ENCODE results near the gene RRH. TPM values are rescaled to one million over a fixed set of nuclear protein-coding genes. Genes with fewer than 3 reads are reported as not detected.
"Not testable (repeated sequence)": the region's sequence is repeated elsewhere in the genome, so short reads cannot be mapped to it uniquely, and the experiment has no call there.

RRH gene, protein sequence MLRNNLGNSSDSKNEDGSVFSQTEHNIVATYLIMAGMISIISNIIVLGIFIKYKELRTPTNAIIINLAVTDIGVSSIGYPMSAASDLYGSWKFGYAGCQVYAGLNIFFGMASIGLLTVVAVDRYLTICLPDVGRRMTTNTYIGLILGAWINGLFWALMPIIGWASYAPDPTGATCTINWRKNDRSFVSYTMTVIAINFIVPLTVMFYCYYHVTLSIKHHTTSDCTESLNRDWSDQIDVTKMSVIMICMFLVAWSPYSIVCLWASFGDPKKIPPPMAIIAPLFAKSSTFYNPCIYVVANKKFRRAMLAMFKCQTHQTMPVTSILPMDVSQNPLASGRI
- total RNA-seq (0.16 TPM), polyA plus RNA-seq (not detected)

DNA sequence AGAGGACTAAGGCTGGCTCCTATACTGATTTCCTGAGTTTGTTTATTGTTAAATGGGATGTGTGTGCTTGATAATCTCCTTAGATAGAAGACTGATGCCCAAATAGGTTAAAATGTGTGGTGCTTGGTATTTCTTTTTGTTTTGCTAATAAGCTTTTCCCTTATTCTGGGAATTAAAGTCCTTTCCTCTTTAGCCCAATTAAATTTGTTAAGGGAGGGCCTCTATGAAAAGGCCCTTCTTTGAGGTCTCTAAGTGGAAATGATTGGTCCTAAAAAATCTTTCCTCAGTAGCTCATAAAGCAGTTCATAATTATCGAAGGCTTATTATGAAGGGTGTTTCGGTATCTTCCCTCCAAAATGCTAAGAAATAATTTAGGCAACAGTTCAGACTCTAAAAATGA is at the start of gene RRH:
Gene RRH, plus strand, starts transcription at position 301 of the 400 bp plus-strand sequence. Its CDS starts 56 bp downstream, at position 357.
- Histone ChIP-seq H3K4me1 (ENCODE audit: insufficient read depth) (no peaks in the 10 kb centered on the region), H3K36me3 (ENCODE audit: insufficient read depth) (peaks cover 4% of the 10 kb centered on the region), H3K27ac (ENCODE audit: low read depth) (no peak within 1 kb of the TSS), H3K4me3 (ENCODE audit: low read depth, low read length) (no peak within 1 kb of the TSS)
- DNase-seq (ENCODE audit: extremely low spot score), result no peak
- WGBS, result 96% methylated on average over 2 of the region's 2 CpGs

DNA sequence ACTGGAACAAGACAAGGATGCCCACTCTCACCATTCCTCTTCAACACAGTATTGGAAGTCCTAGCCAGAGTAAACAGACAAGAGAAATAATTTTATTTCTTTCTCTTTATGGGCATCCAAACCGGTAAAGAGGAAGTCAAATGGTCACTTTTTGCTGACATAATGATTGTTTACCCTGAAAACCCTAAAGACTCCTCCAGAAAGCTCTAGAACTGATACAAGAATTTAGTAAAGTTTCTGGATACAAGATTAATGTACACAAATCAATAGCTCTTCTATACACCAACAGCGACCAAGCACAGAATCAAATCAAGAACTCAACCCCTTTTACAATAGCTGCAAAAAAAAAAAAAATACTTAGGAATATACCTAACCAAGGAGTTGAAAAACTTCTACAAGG is 45.7 kb upstream of the RRH start:
- H3K4me1 ChIP-seq (ENCODE audit: insufficient read depth); H3K27ac ChIP-seq (ENCODE audit: low read depth); H3K36me3 ChIP-seq (ENCODE audit: insufficient read depth); DNase-seq (ENCODE audit: extremely low spot score); H3K4me3 ChIP-seq (ENCODE audit: low read depth, low read length): not testable (repeated sequence)
- 85% methylated on average over 2 of the region's 2 CpGs for WGBS

DNA sequence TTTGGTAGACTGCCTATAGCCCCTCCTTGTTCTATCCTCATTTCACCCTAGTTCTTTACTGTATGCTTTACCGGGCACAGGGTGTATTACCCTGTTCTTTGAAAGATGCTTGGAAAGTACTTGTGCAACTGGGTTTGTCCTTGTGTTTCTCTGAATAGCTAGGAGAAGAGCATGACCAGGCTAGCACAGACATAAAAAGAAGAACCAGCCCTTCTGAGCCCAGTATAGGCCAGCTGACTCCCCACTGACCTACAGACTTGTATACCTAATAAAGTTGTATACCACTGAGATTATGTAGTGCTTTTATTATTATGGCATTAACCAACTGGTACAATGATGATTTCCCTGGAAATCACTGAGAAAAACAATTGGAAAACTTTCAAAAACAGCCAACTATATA is 40.9 kb upstream of the RRH start:
- no peak for DNase-seq (ENCODE audit: extremely low spot score)
- Histone ChIP-seq H3K4me3 (ENCODE audit: low read depth, low read length) (no peak overlapping the region), H3K36me3 (ENCODE audit: insufficient read depth) (no peaks in the 10 kb centered on the region), H3K4me1 (ENCODE audit: insufficient read depth) (no peaks in the 10 kb centered on the region), H3K27ac (ENCODE audit: low read depth) (no peak overlapping the region)
- 95% methylated on average over 1 of the region's 1 CpG for WGBS

DNA sequence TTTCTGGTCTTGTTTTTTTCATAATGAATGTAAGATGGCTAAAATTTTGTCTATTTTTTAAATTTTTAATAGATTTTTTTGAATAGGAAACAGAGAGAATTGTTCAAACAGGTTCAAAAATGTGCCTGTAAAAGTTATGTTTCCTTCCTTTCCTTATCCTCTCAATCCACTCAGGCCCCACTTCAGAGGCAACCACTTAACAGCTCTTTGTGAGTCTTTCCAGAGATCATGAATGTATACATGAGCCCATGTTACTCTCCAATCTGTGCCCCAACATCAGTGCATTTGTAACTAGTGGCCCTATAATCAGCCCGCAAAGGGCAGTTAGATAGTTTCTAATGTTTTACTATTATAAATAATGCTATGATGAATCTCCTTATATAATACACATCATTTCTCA is 40.0 kb upstream of the RRH start:
- Histone ChIP-seq H3K36me3 (ENCODE audit: insufficient read depth) (no peaks in the 10 kb centered on the region), H3K4me1 (ENCODE audit: insufficient read depth) (no peaks in the 10 kb centered on the region), H3K27ac (ENCODE audit: low read depth) (no peak overlapping the region), H3K4me3 (ENCODE audit: low read depth, low read length) (no peak overlapping the region)
- 33% methylated on average over 1 of the region's 1 CpG for WGBS
- no peak for DNase-seq (ENCODE audit: extremely low spot score)

DNA sequence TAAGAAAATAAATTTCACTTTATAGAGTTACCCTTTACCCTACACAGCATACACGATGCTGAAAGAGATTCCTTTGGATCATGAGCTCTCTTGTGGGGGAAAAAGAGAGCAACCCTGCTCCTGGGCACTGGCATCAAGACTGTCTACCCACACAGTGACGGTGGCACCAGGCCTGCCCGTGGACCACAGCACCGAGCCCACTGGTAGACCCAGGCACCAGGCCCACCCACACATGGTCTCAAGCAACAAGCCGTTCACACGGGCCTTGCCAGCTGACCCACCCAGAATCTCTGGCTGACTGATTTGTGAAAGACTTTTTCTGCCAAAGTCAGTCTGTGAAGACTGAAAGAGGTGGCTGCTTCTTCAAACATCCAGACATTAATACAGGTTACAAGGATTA is 32.7 kb upstream of the RRH start:
- Histone ChIP-seq H3K4me3 (ENCODE audit: low read depth, low read length) (no peak overlapping the region), H3K36me3 (ENCODE audit: insufficient read depth) (no peaks in the 10 kb centered on the region), H3K4me1 (ENCODE audit: insufficient read depth) (no peaks in the 10 kb centered on the region), H3K27ac (ENCODE audit: low read depth) (no peak overlapping the region)
- no peak for DNase-seq (ENCODE audit: extremely low spot score)
- 89% methylated on average over 6 of the region's 6 CpGs for WGBS

DNA sequence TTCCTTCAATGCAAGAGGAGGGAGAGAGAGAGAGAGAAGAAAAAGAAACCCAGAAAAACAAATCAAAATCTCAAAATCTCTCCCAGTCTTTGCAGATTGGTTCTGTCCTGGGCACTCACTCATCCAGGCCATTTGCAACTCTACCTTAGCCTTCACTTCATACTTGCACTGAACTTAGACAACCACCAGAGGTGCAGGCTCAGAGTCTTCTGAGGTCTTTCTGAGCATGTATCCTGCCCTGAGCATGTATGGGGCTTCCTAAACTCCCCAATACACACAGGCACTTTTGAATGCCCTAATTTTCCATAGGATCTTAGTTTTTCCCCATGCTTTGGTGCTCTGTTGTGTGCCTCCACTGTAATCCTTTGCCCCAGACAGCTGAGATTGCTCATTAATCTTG is 28.9 kb upstream of the RRH start:
- DNase-seq (ENCODE audit: extremely low spot score), result no peak
- Histone ChIP-seq H3K36me3 (ENCODE audit: insufficient read depth) (no peaks in the 10 kb centered on the region), H3K4me1 (ENCODE audit: insufficient read depth) (no peaks in the 10 kb centered on the region), H3K4me3 (ENCODE audit: low read depth, low read length) (no peak overlapping the region), H3K27ac (ENCODE audit: low read depth) (no peak overlapping the region)

DNA sequence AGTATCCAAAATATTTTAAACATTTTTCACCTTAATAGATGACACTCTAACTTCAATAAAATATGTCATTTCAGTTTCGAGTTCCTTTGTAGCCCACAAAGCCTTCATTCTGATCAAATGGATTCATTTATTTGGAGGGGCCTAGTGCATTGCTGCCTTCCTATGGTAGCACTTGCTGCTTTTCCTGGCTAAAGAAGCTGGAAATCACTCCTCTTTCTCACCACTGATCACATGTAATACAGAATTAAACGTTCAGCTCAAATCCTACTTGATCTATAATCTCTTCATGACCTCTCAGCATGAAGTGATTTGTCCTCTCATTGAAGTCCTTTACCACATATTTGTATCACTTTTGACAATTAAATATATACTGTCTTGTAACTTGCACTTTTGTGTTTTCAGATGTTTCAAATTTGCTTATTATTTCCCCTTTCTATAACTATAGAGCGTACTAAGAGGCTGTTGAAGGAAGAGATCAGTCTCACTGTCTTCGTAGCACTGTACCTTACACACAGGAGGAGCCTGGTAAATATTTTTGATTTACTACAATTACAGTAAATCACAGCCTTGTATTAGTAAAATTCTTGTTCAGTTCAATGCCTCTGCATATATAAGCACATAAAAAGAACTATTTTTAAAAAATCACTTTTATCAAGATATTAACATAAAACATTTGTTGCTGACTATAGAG is 26.5 kb upstream of the RRH start:
- H3K36me3 ChIP-seq (ENCODE audit: insufficient read depth), result no peaks in the 10 kb centered on the region
- H3K4me1 ChIP-seq (ENCODE audit: insufficient read depth), result no peaks in the 10 kb centered on the region
- no peak for DNase-seq (ENCODE audit: extremely low spot score)
- H3K27ac ChIP-seq (ENCODE audit: low read depth), result no peak overlapping the region
- H3K4me3 ChIP-seq (ENCODE audit: low read depth, low read length), result no peak overlapping the region
- WGBS, result 43% methylated on average over 4 of the region's 4 CpGs

DNA sequence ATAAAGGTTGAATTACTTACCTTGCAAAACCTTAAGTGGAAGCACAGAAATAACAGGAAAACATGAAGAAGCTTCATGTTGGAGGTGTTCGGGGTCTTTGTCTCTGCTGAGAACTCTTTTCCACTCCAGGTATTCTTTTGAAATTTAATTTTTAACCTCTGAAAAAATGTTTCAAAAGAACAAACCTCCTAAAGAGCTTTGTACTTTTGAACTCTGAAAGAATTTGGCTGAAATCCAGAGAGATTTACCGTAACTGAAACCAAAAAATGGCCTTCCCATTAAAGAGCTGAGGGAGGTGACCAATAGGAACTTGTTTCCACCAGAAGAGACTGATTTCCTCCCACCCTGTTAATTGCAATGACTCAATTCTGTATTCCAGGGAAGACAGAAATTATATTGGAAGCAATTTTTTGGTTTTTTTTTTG is 25.9 kb upstream of the RRH start, which contains the start of gene CFI:
Gene CFI, minus strand, starts transcription at position 105 of the 425 bp plus-strand sequence. Its CDS starts 28 bp downstream, at position 77.
- no peak within 1 kb of the TSS for H3K4me3 ChIP-seq (ENCODE audit: low read depth, low read length)
- peak; percentile 75 for DNase-seq (ENCODE audit: extremely low spot score)
- no peak within 1 kb of the TSS for H3K27ac ChIP-seq (ENCODE audit: low read depth)
- no peaks in the 10 kb centered on the region for H3K36me3 ChIP-seq (ENCODE audit: insufficient read depth)
- no peaks in the 10 kb centered on the region for H3K4me1 ChIP-seq (ENCODE audit: insufficient read depth)
- 45% methylated on average over 2 of the region's 2 CpGs for WGBS

DNA sequence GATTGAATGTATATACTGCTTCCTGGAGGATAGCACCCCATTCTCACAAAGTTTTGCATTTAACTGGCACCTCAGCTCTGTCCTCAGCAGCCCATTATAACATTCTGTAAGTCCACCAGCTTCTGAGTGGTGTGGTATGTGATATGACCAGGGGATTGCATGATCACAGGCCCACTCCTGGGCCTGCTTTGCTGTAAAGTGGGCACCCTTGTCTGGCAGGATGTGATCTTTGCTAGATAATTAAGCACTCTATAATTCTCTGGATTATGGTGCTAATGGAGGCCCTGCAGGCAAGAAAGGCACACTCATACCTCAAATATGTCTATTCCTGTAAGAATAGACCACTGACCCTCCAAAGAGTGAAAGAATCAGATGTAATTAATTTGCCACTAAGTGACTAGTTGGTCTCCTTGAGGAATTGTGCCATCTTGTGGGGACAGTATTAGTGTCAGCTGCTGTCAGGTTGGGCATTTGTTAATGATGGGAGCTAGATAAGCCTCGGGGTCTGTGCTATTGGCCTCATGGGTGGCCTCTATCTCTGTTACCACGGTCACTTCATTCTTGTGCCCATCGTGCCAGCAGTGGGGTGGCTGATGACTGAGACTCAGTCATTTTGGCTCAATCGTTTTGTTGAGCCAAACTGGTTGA is 23.7 kb upstream of the RRH start:
- no peak for DNase-seq (ENCODE audit: extremely low spot score)
- H3K4me1 ChIP-seq (ENCODE audit: insufficient read depth), result no peaks in the 10 kb centered on the region
- no peak overlapping the region for H3K4me3 ChIP-seq (ENCODE audit: low read depth, low read length)
- H3K36me3 ChIP-seq (ENCODE audit: insufficient read depth), result no peaks in the 10 kb centered on the region
- 21% methylated on average over 4 of the region's 4 CpGs for WGBS
- H3K27ac ChIP-seq (ENCODE audit: low read depth), result no peak overlapping the region

DNA sequence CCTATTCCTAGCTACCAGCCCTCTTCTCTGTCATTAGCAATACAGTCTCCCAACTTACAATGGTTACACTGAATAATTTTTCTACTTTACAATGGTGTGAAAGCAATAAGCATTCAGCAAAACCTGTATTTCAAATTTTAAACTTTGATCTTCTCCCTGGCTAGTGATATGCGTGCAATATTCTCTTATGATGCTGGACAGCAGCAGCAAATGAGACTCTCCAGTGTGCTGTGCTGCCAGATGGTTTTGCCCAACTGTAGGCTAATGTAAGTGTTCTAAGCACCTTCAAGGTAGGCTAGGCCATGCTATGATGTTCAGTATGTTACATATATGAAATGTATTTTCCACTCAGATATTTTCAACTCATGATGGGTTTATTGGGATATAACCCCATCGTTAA is 18.1 kb upstream of the RRH start:
- Histone ChIP-seq H3K36me3 (ENCODE audit: insufficient read depth) (no peaks in the 10 kb centered on the region), H3K4me1 (ENCODE audit: insufficient read depth) (no peaks in the 10 kb centered on the region), H3K4me3 (ENCODE audit: low read depth, low read length) (no peak overlapping the region), H3K27ac (ENCODE audit: low read depth) (no peak overlapping the region)
- WGBS, result 90% methylated on average over 2 of the region's 2 CpGs
- DNase-seq (ENCODE audit: extremely low spot score), result no peak

DNA sequence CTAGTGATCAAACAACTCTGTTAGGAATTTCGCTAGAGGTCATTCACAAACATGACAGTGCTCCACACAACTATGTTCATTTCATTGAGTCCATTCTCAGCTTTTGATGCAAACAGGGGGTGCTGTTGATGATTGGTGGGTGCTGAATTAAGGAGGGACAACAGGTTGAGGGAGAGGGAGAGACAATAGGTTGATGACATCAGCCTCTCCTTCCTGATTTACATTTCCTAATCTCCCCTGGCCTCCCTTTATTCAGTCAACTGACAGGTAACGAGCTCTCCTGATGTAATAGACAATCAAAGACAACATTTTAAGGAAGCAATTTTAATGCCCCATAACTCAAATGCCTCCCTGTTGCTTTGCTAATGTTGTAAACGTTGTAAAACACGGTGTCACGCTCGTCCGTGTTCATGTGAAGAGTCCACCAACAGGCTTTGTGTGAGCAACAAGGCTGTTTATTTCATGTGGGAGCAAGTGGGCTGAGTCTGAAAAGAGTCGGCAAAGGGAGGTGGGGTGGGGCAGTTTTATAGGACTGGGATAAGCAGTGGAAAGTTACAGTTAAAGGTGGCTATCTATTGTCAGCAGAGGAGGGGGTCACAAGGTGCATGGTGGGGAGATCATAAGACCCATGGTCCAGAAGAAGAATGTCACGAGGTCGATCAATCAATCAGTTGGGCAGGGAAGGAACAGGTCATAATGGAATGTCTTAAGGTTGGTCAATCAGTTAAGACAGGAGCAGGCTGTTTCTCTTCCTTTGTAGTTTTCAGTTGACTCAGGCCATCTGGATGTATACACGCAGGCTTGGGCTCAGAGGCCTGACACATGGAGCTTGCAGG is 17.0 kb upstream of the RRH start:
- WGBS, result 61% methylated on average over 11 of the region's 11 CpGs
- H3K36me3 ChIP-seq (ENCODE audit: insufficient read depth), result no peaks in the 10 kb centered on the region
- no peak overlapping the region for H3K27ac ChIP-seq (ENCODE audit: low read depth)
- no peaks in the 10 kb centered on the region for H3K4me1 ChIP-seq (ENCODE audit: insufficient read depth)
- H3K4me3 ChIP-seq (ENCODE audit: low read depth, low read length), result no peak overlapping the region
- DNase-seq (ENCODE audit: extremely low spot score), result no peak

DNA sequence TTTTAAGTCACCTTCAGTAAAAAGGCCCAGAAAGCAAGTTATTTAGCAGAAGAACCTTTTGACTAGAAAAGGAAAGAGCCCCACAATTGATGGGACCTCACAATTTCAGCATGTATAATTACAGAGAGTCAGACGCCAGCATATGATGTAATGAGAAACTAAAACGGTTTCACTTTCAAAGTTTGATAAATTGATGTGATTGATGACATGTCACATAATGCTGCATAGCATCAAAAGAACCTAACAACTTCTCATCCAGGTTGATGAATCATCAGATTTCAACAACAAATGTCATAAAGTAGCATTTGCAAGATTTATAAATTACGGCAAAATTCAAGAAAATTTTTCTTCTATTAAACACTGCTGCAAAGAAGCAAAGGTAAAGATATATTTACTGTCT is 16.1 kb upstream of the RRH start:
- Histone ChIP-seq H3K4me3 (ENCODE audit: low read depth, low read length) (no peak overlapping the region), H3K4me1 (ENCODE audit: insufficient read depth) (no peaks in the 10 kb centered on the region), H3K36me3 (ENCODE audit: insufficient read depth) (no peaks in the 10 kb centered on the region), H3K27ac (ENCODE audit: low read depth) (no peak overlapping the region)
- WGBS, result 63% methylated on average over 3 of the region's 3 CpGs
- no peak for DNase-seq (ENCODE audit: extremely low spot score)
